Ovary (tissue), 3 donors: ENCODE data around the gene CA11.

Source experiments
- CTCF ChIP-seq, 3 donors: fragments of 450-650 bp in 2 of 3; fragments of 200-600 bp in 1 of 3; IDR thresholded peaks; one replicate each; pipeline versions ENCODE4 v1.5.1 to v1.8.0; 2016 to 2022; ENCODE audit warnings: antibody characterized with exemption in 3 of 3, mild to moderate bottlenecking in 1 of 3
- EP300 ChIP-seq: sonication (generic); formaldehyde crosslinking; IDR thresholded peaks from one replicate; pipeline ENCODE4 v1.6.1; 2017; ENCODE audit warnings: antibody characterized with exemption
- POLR2A ChIP-seq: fragments of 450-650 bp; IDR thresholded peaks from one replicate; pipeline ENCODE4 v1.6.1; 2017; ENCODE audit warnings: antibody characterized with exemption, mild to moderate bottlenecking, moderate library complexity
- donor health status: DM: no; HTN: no; CAD: no.

GRCh38 chr19:48665786-48666185 lies 19.8 kb upstream of the CA11 start:
- TF ChIP-seq CTCF (IDR thresholded peaks at IDR 0.05), result no peak
- no peak for TF ChIP-seq POLR2A
- no peak for TF ChIP-seq EP300
